ENCODE data around the gene RPSA.
"Not testable (repeated sequence)": the region's sequence is repeated elsewhere in the genome, so short reads cannot be mapped to it uniquely, and the experiment has no call there.

Gene RPSA

DNA sequence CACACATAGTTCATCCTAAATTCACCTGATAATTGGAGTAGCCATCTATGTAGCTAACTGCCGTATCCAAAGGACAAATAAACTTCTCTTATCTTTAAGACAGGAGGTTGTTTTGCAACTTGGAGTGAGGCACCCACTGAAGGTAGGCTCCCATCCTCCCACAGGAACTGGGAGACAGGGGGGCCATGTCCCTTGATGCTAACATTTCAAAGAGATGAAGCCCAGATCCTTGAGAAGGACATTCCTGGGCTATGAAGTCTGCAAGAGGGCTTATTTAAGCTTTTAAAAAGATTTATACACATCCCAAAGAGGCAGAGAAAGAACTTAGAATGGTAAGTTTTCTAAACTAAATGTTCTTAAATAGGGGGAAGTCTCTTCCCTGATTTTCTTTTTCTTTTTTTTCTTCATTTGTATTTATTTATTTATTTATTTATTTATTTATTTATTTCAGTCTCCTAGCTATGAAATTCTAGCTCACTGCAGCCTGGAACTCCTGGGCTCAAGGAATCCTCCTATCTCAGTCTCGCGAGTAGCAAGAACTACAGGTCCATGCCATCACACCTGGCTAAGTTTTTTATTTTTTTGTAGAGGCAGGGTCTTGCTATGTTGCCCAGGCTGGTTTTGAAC lies 48.2 kb downstream of the RPSA start:
- no peak for DNase-seq (ENCODE audit: low read depth)

DNA sequence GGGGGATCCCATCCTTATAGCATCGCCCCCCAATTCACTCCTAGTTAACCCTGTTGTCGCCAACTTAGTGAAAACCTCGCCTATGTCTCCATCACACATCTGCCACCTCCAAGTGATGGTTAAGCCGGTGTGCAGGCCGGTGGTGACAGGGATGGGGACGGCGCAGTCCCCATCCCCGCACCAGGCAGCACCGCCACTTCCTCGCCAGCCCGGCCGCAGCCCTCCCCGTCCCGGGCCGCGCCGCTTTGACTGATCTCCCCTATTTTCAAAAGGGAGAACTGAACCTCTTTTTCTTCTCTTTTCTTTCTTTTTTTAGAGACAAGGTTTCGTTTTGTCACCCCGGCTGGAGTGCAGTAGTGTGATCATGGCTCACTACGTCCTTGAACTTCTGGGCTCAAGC lies 49.6 kb downstream of the RPSA start:
- no peak for DNase-seq (ENCODE audit: low read depth)

DNA sequence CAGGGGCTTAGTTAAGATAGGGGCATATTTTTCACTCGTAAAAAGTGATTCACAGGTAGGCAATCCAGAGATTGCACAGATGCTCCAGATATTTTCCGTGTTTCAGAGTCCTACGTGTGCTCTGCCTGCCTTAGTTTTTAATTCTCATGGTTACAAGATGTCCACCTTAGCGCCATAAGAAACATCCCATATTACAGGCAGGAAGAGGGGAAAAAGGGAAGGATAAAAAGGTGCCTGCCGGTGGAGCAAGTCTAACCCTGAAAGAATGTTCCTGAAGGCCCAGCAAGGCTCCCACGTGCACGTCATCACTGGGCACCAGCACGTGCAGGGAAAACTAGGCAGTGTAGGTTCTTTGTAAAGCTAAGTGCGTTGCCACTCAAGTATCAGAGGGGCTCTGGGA lies 50.8 kb downstream of the RPSA start:
- DNase-seq (ENCODE audit: low read depth): no peak

DNA sequence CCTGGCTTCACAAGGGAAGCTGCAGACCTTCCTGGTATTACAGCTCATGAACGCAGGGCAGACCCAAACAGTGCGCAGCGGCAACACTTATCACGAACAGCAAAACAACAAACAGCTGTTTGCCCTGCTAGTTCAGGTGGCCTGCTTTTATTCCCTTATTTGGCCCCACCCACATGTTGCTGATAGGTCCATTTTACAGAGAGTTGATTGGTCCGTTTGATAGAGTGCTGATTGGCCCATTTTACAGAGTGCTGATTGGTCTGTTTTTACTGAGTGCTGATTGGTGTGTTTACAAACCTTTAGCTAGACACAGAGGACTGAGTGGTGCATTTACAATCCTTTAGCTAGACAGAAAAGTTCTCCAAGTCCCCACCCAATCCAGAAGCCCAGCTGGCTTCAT lies 52.1 kb downstream of the RPSA start:
- DNase-seq (ENCODE audit: low read depth): not testable (repeated sequence)

DNA sequence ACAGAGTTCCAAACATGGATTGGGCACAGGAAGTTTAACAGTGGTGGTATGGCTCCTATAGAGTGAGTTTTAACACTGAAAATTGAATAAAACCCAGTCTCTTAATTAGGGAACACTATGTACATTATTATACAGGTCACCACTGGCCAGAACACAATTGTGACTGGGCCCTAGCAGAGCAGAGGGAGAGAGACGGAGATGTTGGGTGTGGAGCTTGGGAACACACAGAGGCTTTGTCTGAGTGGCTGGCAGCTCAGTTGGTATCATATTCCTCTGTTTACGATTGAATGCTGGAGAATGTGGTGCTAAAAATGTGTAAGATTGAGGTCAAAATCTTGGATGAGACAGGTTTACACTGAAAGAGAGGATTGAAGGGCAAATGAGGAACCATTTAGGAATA lies 54.2 kb downstream of the RPSA start:
- no peak for DNase-seq (ENCODE audit: low read depth)
